Activated CD8-positive, alpha-beta T cell treated with anti-CD3 and anti-CD28 coated beads for 36 hours (primary cell): ENCODE data around the gene ATP6V1B1. TPM values are rescaled to one million over a fixed set of nuclear protein-coding genes. Genes with fewer than 3 reads are reported as not detected.

Experiments
- ATAC-seq: fragments of 200-7000 bp; cut with Tn5 transposase; one replicate; pipeline ENCODE4 v1.10.0; 2021; ENCODE audit warnings: mild to moderate bottlenecking, moderate library complexity
- CTCF ChIA-PET: fragments of 350-600 bp; sonication (Branson Sonifier 250); formaldehyde crosslinking; loops from one replicate; lab custom pipeline; 2021; ENCODE audit warnings: antibody characterized with exemption; lab: Charles Lee
- POLR2A ChIA-PET: fragments of 350-600 bp; sonication (Branson Sonifier 250); formaldehyde crosslinking; loops from one replicate; lab custom pipeline; 2021; ENCODE audit warnings: antibody characterized with exemption; lab: Charles Lee
- DNase-seq: peaks from one replicate; pipeline ENCODE4 v3.0.0-alpha.2; 2020
- H3K27ac Mint-ChIP-seq: one replicate; pipeline ENCODE4 v1.8.0; 2021; ENCODE audit warnings: mild to moderate bottlenecking, mixed read lengths
- H3K27me3 Mint-ChIP-seq: one replicate; pipeline ENCODE4 v1.8.0; 2021; ENCODE audit warnings: mixed read lengths
- H3K36me3 Mint-ChIP-seq: one replicate; pipeline ENCODE4 v1.8.0; 2021; ENCODE audit warnings: low read depth, mixed read lengths
- H3K4me1 Mint-ChIP-seq: one replicate; pipeline ENCODE4 v1.8.0; 2021; ENCODE audit warnings: low read depth, mixed read lengths
- H3K4me3 Mint-ChIP-seq: one replicate; pipeline ENCODE4 v1.8.0; 2021; ENCODE audit warnings: mild to moderate bottlenecking, moderate library complexity, mixed read lengths
- H3K9me3 Mint-ChIP-seq: one replicate; pipeline ENCODE4 v1.8.0; 2021; ENCODE audit warnings: mixed read lengths
- intact Hi-C: fragments of 100-400 bp; cut with micrococcal nuclease; formaldehyde crosslinking; loops from one replicate; pipeline ENCODE4 v1.10.0; 2022
- total RNA-seq, 2 experiments: library from RNA; stranded (reverse); gene quantifications; one replicate each; pipeline ENCODE4 v1.2.3, GENCODE V29; 2021
- TF ChIP-seq, protein P1 (sequence below): fragments of 200-600 bp; IDR thresholded peaks from one replicate; pipeline ENCODE4 v1.8.0; 2022; ENCODE audit warnings: antibody characterized with exemption, mild to moderate bottlenecking

ATP6V1B1 gene
- total RNA-seq, 2 experiments from 2014 or later = not detected

DNA sequence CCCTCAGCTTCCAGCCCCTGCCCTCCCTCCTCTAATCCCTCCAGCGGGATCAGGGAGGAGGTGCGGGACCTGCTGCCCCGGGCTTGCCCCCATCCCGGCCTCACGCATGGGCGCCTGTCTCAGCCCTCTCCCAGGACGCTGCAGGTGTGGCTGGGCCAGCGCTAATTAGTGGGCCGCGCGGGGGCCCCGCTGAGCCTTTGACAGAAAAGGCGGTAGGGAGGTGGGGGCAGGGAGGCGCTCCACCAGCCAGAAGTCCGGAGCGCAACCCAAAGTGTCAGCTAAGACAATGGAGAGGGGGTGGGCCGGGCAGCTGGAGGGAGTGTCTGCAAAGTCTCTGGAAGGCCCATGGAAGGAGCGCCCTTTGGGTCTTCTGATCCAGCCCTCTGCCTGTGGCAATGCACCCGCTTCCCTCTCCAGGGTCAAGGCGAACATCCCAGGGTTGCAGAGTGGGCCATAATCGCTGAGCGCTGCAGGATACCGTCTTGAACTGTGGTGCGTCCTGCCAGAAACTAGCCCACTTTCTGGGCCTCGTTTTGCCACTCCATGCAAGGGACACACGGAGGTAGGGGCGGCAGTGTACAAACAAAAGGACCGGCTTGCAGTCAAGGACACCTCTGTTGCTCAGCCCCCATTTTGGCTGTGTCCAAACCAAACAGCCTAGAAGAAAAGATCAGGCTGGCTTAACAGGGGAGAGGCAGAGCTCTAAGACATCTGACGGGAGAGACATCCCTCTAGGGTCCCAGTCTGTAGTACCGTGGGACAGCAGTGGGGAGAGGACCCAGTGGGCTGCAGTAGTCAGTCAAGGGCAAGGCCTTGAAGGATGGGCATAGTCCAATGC is 3.5 kb downstream of the ATP6V1B1 start:
- TF ChIP-seq, protein P1, sequence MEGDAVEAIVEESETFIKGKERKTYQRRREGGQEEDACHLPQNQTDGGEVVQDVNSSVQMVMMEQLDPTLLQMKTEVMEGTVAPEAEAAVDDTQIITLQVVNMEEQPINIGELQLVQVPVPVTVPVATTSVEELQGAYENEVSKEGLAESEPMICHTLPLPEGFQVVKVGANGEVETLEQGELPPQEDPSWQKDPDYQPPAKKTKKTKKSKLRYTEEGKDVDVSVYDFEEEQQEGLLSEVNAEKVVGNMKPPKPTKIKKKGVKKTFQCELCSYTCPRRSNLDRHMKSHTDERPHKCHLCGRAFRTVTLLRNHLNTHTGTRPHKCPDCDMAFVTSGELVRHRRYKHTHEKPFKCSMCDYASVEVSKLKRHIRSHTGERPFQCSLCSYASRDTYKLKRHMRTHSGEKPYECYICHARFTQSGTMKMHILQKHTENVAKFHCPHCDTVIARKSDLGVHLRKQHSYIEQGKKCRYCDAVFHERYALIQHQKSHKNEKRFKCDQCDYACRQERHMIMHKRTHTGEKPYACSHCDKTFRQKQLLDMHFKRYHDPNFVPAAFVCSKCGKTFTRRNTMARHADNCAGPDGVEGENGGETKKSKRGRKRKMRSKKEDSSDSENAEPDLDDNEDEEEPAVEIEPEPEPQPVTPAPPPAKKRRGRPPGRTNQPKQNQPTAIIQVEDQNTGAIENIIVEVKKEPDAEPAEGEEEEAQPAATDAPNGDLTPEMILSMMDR = no peak
- Mint-ChIP-seq H3K4me3 (no peak overlapping the region), H3K27me3 (peaks cover 10% of the 10 kb centered on the region), H3K27ac (no peak overlapping the region), H3K4me1 (no peaks in the 10 kb centered on the region), H3K36me3 (no peaks in the 10 kb centered on the region), H3K9me3 (no peaks in the 10 kb centered on the region)
- CTCF ChIA-PET = interaction anchor here (0.7 to 2.0 kb wide), 4 partner anchors 9 to 78 kb away, joined by 3 to 14 read pairs (median 4); no protein-coding TSS in a partner anchor
- intact Hi-C loops = no loop called here
- ATAC-seq (no peak), DNase-seq (no peak)
- POLR2A ChIA-PET = interaction anchor here (1.3 kb wide), 1 partner anchor 69 kb away, joined by 3 read pairs; no protein-coding TSS in a partner anchor

GRCh38 chr2:70939839-70940580 is 4.3 kb downstream of the ATP6V1B1 start:
- no peaks in the 10 kb centered on the region for H3K36me3 Mint-ChIP-seq

GRCh38 chr2:70941186-70941585 is 5.5 kb downstream of the ATP6V1B1 start:
- TF ChIP-seq, protein P1 = no peak
- Mint-ChIP-seq H3K9me3 (no peaks in the 10 kb centered on the region), H3K36me3 (no peaks in the 10 kb centered on the region), H3K4me1 (no peaks in the 10 kb centered on the region), H3K4me3 (no peak overlapping the region), H3K27me3 (peaks cover 10% of the 10 kb centered on the region), H3K27ac (no peak overlapping the region)
- CTCF ChIA-PET = interaction anchor here (1.2 to 2.4 kb wide), 4 partner anchors 21 to 80 kb away, joined by 3 to 8 read pairs (median 4); no protein-coding TSS in a partner anchor
- POLR2A ChIA-PET = no interaction called here
- DNase-seq (no peak), ATAC-seq (no peak)
- intact Hi-C loops = no loop called here

More at GRCh38 chr2:70939839-70940580, 4.3 kb downstream of the ATP6V1B1 start:
- Mint-ChIP-seq H3K27ac (no peak overlapping the region), H3K9me3 (no peaks in the 10 kb centered on the region), H3K27me3 (peaks cover 10% of the 10 kb centered on the region), H3K4me1 (no peaks in the 10 kb centered on the region), H3K4me3 (no peak overlapping the region)
- no peak for DNase-seq
- intact Hi-C loops = no loop called here
- POLR2A ChIA-PET = interaction anchor here (1.3 kb wide), 1 partner anchor 70 kb away, joined by 3 read pairs; no protein-coding TSS in a partner anchor
- CTCF ChIA-PET = interaction anchor here (0.8 to 2.4 kb wide), 5 partner anchors 8 to 79 kb away, joined by 3 to 14 read pairs (median 5); no protein-coding TSS in a partner anchor
- TF ChIP-seq, protein P1 = no peak
- ATAC-seq = no peak

GRCh38 chr2:70941701-70942100 is 6.0 kb downstream of the ATP6V1B1 start:
- H3K9me3 Mint-ChIP-seq = no peaks in the 10 kb centered on the region
- H3K36me3 Mint-ChIP-seq = no peaks in the 10 kb centered on the region
- H3K27me3 Mint-ChIP-seq = peaks cover 11% of the 10 kb centered on the region
- ChIA-PET CTCF (interaction anchor here (0.9 to 2.4 kb wide), 3 partner anchors 25 to 152 kb away, joined by 3 to 8 read pairs (median 3); partner anchors contain the start of gene FIGLA), POLR2A (no interaction called here)
- ATAC-seq = no peak
- H3K4me1 Mint-ChIP-seq = no peaks in the 10 kb centered on the region
- intact Hi-C loops = no loop called here
- H3K27ac Mint-ChIP-seq = no peak overlapping the region
- DNase-seq = no peak
- no peak overlapping the region for H3K4me3 Mint-ChIP-seq
- TF ChIP-seq, protein P1 = no peak
